ENCODE results near the gene IKBKG.
"Not testable (repeated sequence)": the region's sequence is repeated elsewhere in the genome, so short reads cannot be mapped to it uniquely, and the experiment has no call there.

IKBKG gene

DNA sequence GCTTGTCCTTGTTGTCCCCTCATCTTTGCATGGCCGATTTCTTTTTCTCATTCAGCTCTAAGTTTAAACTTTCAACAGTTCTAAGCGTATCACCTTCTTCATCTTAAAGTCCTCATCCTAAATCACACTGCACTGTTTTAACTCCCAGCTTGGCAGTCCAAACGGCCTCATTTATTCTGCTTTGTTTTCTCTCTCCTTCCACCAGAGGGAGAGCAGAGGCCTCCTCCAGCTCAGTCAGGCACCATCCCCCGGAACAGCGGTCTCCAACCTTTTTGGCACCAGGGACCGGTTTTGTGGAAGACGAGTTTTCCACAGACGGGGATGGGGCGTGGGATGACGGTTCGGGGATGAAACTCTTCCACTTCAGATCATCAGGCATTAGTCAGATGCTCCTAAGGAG is 22.9 kb downstream of the IKBKG start:
- not testable (repeated sequence) for H3K36me3 ChIP-seq (ENCODE audit: low read depth); H3K4me3 ChIP-seq (ENCODE audit: severe bottlenecking); H3K27me3 ChIP-seq (ENCODE audit: insufficient read depth, poor library complexity, severe bottlenecking); H3K4me1 ChIP-seq (ENCODE audit: insufficient read depth, poor library complexity, severe bottlenecking); H3K9me3 ChIP-seq (ENCODE audit: severe bottlenecking); DNase-seq (ENCODE audit: low spot score); H3K27ac ChIP-seq (ENCODE audit: poor library complexity, severe bottlenecking); ATAC-seq (ENCODE audit: low read depth)

DNA sequence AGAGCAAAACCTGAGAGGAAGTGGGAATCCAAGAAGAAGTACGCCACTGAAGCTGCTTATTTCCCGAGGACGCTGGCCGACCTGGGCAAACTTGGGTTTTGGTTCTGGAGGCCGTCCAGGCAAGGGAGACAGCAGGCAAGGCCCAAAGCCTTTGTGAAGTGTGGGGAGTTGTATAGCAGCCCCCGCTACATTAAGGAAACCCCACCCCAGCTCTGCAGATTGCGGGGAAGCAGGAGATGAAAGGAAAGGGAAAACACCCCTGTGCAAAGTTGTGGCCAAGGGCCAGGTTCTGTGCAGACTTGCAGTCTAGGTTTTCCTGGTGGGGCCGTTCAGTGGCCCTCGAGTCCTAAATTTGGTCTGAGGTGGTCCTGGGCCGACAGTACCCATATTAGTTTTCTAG is 25.6 kb downstream of the IKBKG start:
- DNase-seq (ENCODE audit: low spot score); H3K4me1 ChIP-seq (ENCODE audit: insufficient read depth, poor library complexity, severe bottlenecking); ATAC-seq (ENCODE audit: low read depth); H3K27ac ChIP-seq (ENCODE audit: poor library complexity, severe bottlenecking); H3K9me3 ChIP-seq (ENCODE audit: severe bottlenecking); H3K27me3 ChIP-seq (ENCODE audit: insufficient read depth, poor library complexity, severe bottlenecking); H3K4me3 ChIP-seq (ENCODE audit: severe bottlenecking); H3K36me3 ChIP-seq (ENCODE audit: low read depth): not testable (repeated sequence)

DNA sequence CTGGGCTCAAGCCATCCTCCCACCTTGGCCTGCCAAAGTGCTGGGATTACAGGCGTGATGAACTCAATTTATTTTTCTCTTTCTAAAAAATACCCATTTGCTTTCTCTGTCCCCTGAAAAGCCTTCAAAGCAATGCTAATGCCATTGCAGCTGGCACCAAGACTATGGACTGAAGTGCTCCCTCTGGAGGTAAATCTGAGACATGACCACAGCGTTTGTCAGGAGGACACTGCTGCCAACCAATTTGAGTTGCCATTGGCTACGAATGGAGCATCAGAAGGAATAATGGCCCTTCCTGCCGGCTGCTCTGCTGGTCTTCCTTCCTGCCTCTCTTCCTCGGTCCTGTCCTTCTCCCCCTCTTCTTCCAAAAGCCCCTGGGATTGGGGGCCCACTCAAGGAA is 27.7 kb downstream of the IKBKG start:
- DNase-seq (ENCODE audit: low spot score); H3K4me3 ChIP-seq (ENCODE audit: severe bottlenecking); H3K27ac ChIP-seq (ENCODE audit: poor library complexity, severe bottlenecking); H3K9me3 ChIP-seq (ENCODE audit: severe bottlenecking); H3K36me3 ChIP-seq (ENCODE audit: low read depth); H3K4me1 ChIP-seq (ENCODE audit: insufficient read depth, poor library complexity, severe bottlenecking); H3K27me3 ChIP-seq (ENCODE audit: insufficient read depth, poor library complexity, severe bottlenecking): not testable (repeated sequence)
- peak; percentile 61; the same call in 2 of the 3 replicates for ATAC-seq (ENCODE audit: low read depth)

GRCh38 chrX:154582994-154583393 is 35.6 kb downstream of the IKBKG start:
- not testable (repeated sequence) for H3K4me1 ChIP-seq (ENCODE audit: insufficient read depth, poor library complexity, severe bottlenecking); DNase-seq (ENCODE audit: low spot score)

GRCh38 chrX:154584585-154585183 is 37.3 kb downstream of the IKBKG start, which contains the start of gene CTAG1A:
Gene CTAG1A (plus strand): TSS chrX:154585133. CDS start chrX:154585207, 74 bp downstream.
- not testable (repeated sequence) for H3K36me3 ChIP-seq (ENCODE audit: low read depth); H3K9me3 ChIP-seq (ENCODE audit: severe bottlenecking); ATAC-seq (ENCODE audit: low read depth); H3K4me3 ChIP-seq (ENCODE audit: severe bottlenecking); H3K4me1 ChIP-seq (ENCODE audit: insufficient read depth, poor library complexity, severe bottlenecking); DNase-seq (ENCODE audit: low spot score); H3K27me3 ChIP-seq (ENCODE audit: insufficient read depth, poor library complexity, severe bottlenecking); H3K27ac ChIP-seq (ENCODE audit: poor library complexity, severe bottlenecking)

More at GRCh38 chrX:154582994-154583393, 35.6 kb downstream of the IKBKG start:
- not testable (repeated sequence) for H3K36me3 ChIP-seq (ENCODE audit: low read depth); H3K27me3 ChIP-seq (ENCODE audit: insufficient read depth, poor library complexity, severe bottlenecking); H3K4me3 ChIP-seq (ENCODE audit: severe bottlenecking); H3K9me3 ChIP-seq (ENCODE audit: severe bottlenecking); H3K27ac ChIP-seq (ENCODE audit: poor library complexity, severe bottlenecking)
- peak; percentile 68 for ATAC-seq (ENCODE audit: low read depth)

DNA sequence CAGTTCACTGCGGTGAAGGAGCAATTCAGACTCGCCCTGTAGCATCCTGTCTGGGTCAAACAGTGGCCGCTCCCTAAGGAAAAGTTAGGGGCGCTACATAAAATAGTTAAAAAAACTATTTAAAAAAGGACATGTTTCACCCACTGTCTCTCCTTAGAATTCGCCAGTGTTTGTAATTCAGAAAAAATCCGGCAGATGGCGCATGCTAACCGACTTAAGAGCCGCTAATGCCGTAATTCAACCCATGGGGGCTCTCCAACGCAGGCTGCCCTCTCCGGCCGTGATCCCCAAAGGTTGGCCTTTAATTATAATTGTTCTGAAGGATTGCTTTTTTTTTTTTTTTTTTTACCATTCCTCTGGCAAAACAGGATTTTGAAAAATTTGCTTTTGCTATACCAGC is 43.0 kb downstream of the IKBKG start:
- not testable (repeated sequence) for H3K36me3 ChIP-seq (ENCODE audit: low read depth); H3K4me1 ChIP-seq (ENCODE audit: insufficient read depth, poor library complexity, severe bottlenecking); H3K27me3 ChIP-seq (ENCODE audit: insufficient read depth, poor library complexity, severe bottlenecking); DNase-seq (ENCODE audit: low spot score); ATAC-seq (ENCODE audit: low read depth); H3K4me3 ChIP-seq (ENCODE audit: severe bottlenecking); H3K27ac ChIP-seq (ENCODE audit: poor library complexity, severe bottlenecking); H3K9me3 ChIP-seq (ENCODE audit: severe bottlenecking)

GRCh38 chrX:154592505-154592904 is 45.1 kb downstream of the IKBKG start:
- Histone ChIP-seq H3K4me3 (ENCODE audit: severe bottlenecking) (no peak overlapping the region), H3K36me3 (ENCODE audit: low read depth) (no peaks in the 10 kb centered on the region), H3K4me1 (ENCODE audit: insufficient read depth, poor library complexity, severe bottlenecking) (peaks cover 17% of the 10 kb centered on the region), H3K27me3 (ENCODE audit: insufficient read depth, poor library complexity, severe bottlenecking) (no peaks in the 10 kb centered on the region), H3K27ac (ENCODE audit: poor library complexity, severe bottlenecking) (no peak overlapping the region), H3K9me3 (ENCODE audit: severe bottlenecking) (no peaks in the 10 kb centered on the region)
- no peak for TF ChIP-seq CTCF (IDR thresholded peaks at IDR 0.05; ENCODE audit: poor library complexity, severe bottlenecking)
- DNase-seq (ENCODE audit: low spot score) (no peak), ATAC-seq (ENCODE audit: low read depth) (no peak)

GRCh38 chrX:154593201-154593600 is 45.8 kb downstream of the IKBKG start:
- Histone ChIP-seq H3K27ac (ENCODE audit: poor library complexity, severe bottlenecking) (no peak overlapping the region), H3K9me3 (ENCODE audit: severe bottlenecking) (no peaks in the 10 kb centered on the region), H3K4me1 (ENCODE audit: insufficient read depth, poor library complexity, severe bottlenecking) (peaks cover 17% of the 10 kb centered on the region), H3K27me3 (ENCODE audit: insufficient read depth, poor library complexity, severe bottlenecking) (no peaks in the 10 kb centered on the region), H3K4me3 (ENCODE audit: severe bottlenecking) (no peak overlapping the region), H3K36me3 (ENCODE audit: low read depth) (no peaks in the 10 kb centered on the region)
- no peak for TF ChIP-seq CTCF (IDR thresholded peaks at IDR 0.05; ENCODE audit: poor library complexity, severe bottlenecking)
- DNase-seq (ENCODE audit: low spot score) = no peak
- no peak for ATAC-seq (ENCODE audit: low read depth)
